IMR-90 (cell line): Measurements from ENCODE around the gene ASXL1. TPM values are rescaled to one million over a fixed set of nuclear protein-coding genes. Genes with fewer than 3 reads are reported as not detected.
"Not testable (repeated sequence)": the region's sequence is repeated elsewhere in the genome, so short reads cannot be mapped to it uniquely, and the experiment has no call there.

Source experiments
- ATAC-seq: fragments of 200-7000 bp; cut with Tn5 transposase; 2 replicates; pipeline ENCODE4 v1.9.1; 2020; ENCODE audit warnings: low read depth, mild to moderate bottlenecking, moderate library complexity
- BruUV-seq: library from RNA; stranded (reverse); fragments of 400-500 nt; replicated peaks from 2 replicates; lab custom pipeline; 2021; lab: Mats Ljungman, UMichigan
- CTCF ChIA-PET: fragments of 300-600 bp; formaldehyde crosslinking; extraction: SDS; loops from one replicate; lab custom pipeline; 2021; ENCODE audit warnings: antibody characterized with exemption; lab: Yijun Ruan, JAX
- POLR2A ChIA-PET: fragments of 300-600 bp; sonication (Branson Sonifier 250); formaldehyde crosslinking; loops from one replicate; lab custom pipeline; 2022; ENCODE audit warnings: antibody characterized with exemption; ENCODE audit not compliant: unreplicated experiment; lab: Charles Lee
- DNase-seq: peaks from one replicate; pipeline ENCODE4 v3.0.0; 2013
- H2AFZ ChIP-seq: replicated peaks from 2 replicates; pipeline ENCODE3; 2013; ENCODE audit warnings: low read length, mild to moderate bottlenecking; ENCODE audit not compliant: poor library complexity
- H2AK5ac ChIP-seq: 2 replicates; pipeline ENCODE4 v1.6.1; 2013; ENCODE audit warnings: low read depth, low read length, inconsistent platforms
- H2AK9ac ChIP-seq: replicated peaks from 2 replicates; pipeline ENCODE3; 2013; ENCODE audit warnings: mild to moderate bottlenecking, low read depth, low read length, moderate library complexity; ENCODE audit not compliant: poor library complexity
- H2BK120ac ChIP-seq: 2 replicates; pipeline ENCODE4 v1.6.1; 2013; ENCODE audit warnings: low read depth, low read length, inconsistent platforms
- H2BK15ac ChIP-seq: 3 replicates; pipeline ENCODE4 v1.6.1; 2013; ENCODE audit warnings: low read depth, low read length, inconsistent platforms
- H2BK20ac ChIP-seq: 2 replicates; pipeline ENCODE4 v1.6.1; 2013; ENCODE audit warnings: low read depth, mild to moderate bottlenecking, inconsistent platforms, low read length, moderate library complexity
- H2BK5ac ChIP-seq: 2 replicates; pipeline ENCODE4 v1.6.1; 2013; ENCODE audit warnings: mild to moderate bottlenecking, low read depth, low read length, inconsistent platforms; ENCODE audit not compliant: poor library complexity, severe bottlenecking
- H3K14ac ChIP-seq: replicated peaks from 2 replicates; pipeline ENCODE4 v1.6.1; 2013; ENCODE audit warnings: low read depth, low read length, inconsistent platforms
- H3K18ac ChIP-seq: 2 replicates; pipeline ENCODE4 v1.6.1; 2013; ENCODE audit warnings: low read depth, low read length, control low read depth
- H3K23ac ChIP-seq: 2 replicates; pipeline ENCODE4 v1.6.1; 2013; ENCODE audit warnings: low read depth, low read length, inconsistent platforms
- H3K27ac ChIP-seq: 2 replicates; pipeline ENCODE4 v1.5.1; 2013; ENCODE audit warnings: mild to moderate bottlenecking, control low read depth, low read length; ENCODE audit not compliant: insufficient read depth
- H3K27me3 ChIP-seq: 2 replicates; pipeline ENCODE4 v1.6.1; 2013; ENCODE audit warnings: low read length; ENCODE audit not compliant: control insufficient read depth, insufficient read depth
- H3K36me3 ChIP-seq: 2 replicates; pipeline ENCODE4 v1.6.1; 2013; ENCODE audit warnings: low read length, mixed read lengths; ENCODE audit not compliant: control insufficient read depth, insufficient read depth
- H3K4ac ChIP-seq: 2 replicates; pipeline ENCODE4 v1.6.1; 2013; ENCODE audit warnings: low read depth, low read length, inconsistent platforms
- H3K4me1 ChIP-seq: 2 replicates; pipeline ENCODE4 v1.6.1; 2013; ENCODE audit warnings: low read length, mixed read lengths; ENCODE audit not compliant: control insufficient read depth, insufficient read depth
- H3K4me2 ChIP-seq: 2 replicates; pipeline ENCODE4 v1.6.1; 2013; ENCODE audit warnings: low read depth, mild to moderate bottlenecking, control low read depth, low read length, moderate library complexity
- H3K4me3 ChIP-seq: 2 replicates; pipeline ENCODE4 v1.5.1; 2013; ENCODE audit warnings: low read depth, mild to moderate bottlenecking, control low read depth, low read length, moderate library complexity; ENCODE audit not compliant: insufficient read depth
- H3K56ac ChIP-seq: 2 replicates; pipeline ENCODE4 v1.6.1; 2013; ENCODE audit warnings: low read length, inconsistent platforms; ENCODE audit not compliant: insufficient read depth; ENCODE audit errors: extremely low read depth
- H3K79me1 ChIP-seq, 2 experiments: 2 replicates each; pipeline ENCODE4 v1.6.1; 2013; ENCODE audit warnings: low read length in 2 of 2, inconsistent platforms in 1 of 2, low read depth in 1 of 2
- H3K9ac ChIP-seq: 2 replicates; pipeline ENCODE4 v1.6.1; 2013; ENCODE audit warnings: low read depth, low read length, control low read depth
- H3K9me1 ChIP-seq: 2 replicates; pipeline ENCODE4 v1.6.1; 2013; ENCODE audit warnings: low read length, inconsistent platforms; ENCODE audit not compliant: insufficient read depth
- H3K9me3 ChIP-seq: 2 replicates; pipeline ENCODE4 v1.6.1; 2013; ENCODE audit warnings: low read length; ENCODE audit not compliant: control insufficient read depth, insufficient read depth
- H4K20me1 ChIP-seq: 2 replicates; pipeline ENCODE4 v1.6.1; 2013; ENCODE audit warnings: low read length, inconsistent platforms; ENCODE audit not compliant: insufficient read depth
- H4K5ac ChIP-seq: 2 replicates; pipeline ENCODE4 v1.6.1; 2013; ENCODE audit warnings: mild to moderate bottlenecking, low read depth, low read length, control low read depth
- H4K8ac ChIP-seq, 2 experiments: 2 replicates each; pipeline ENCODE4 v1.6.1; 2013; ENCODE audit warnings: low read depth in 2 of 2, low read length in 2 of 2, control low read depth in 1 of 2, inconsistent platforms in 1 of 2
- H4K91ac ChIP-seq: 2 replicates; pipeline ENCODE4 v1.6.1; 2013; ENCODE audit warnings: low read depth, low read length, inconsistent platforms; ENCODE audit not compliant: insufficient read depth
- CEBPB ChIP-seq: IDR thresholded peaks from 2 replicates; pipeline ENCODE4 v1.6.1; 2012; ENCODE audit warnings: low read depth, low read length, improper control_type of control experiment
- WGBS, 2 experiments: methylation state at CpG; one replicate each; pipeline versions ENCODE4 v1.1.5 to v1.1.7; 2013; ENCODE audit warnings: missing lambda C conversion rate in 2 of 2; ENCODE audit not compliant: insufficient read length in 1 of 2; ENCODE audit errors: extremely low coverage in 2 of 2; 5-methylcytosine and 5-hydroxymethylcytosine counted together
- dilution Hi-C: fragments of 300-500 bp; cut with HindIII; formaldehyde crosslinking; loops from one replicate; pipeline ENCODE4 v1.14.3; 2018; ENCODE audit warnings: low sequenced_read_pairs; ENCODE audit not compliant: unreplicated experiment
- in situ Hi-C: fragments of 300-500 bp; cut with MboI; formaldehyde crosslinking; loops from 3 replicates; pipeline ENCODE4 v1.14.3; 2019; ENCODE audit warnings: low sequenced_read_pairs, inconsistent platforms, mixed read lengths
- intact Hi-C: fragments of 100-400 bp; cut with micrococcal nuclease; formaldehyde crosslinking; loops from 2 replicates; pipeline ENCODE4 v1.10.0; 2022
- polyA plus RNA-seq, 3 experiments: library from polyadenylated mRNA; depleted of rRNA; stranded (reverse); fragments of >200 nt; gene quantifications; 2 replicates each; pipeline ENCODE4 v1.2.3, GENCODE V29; 2012; ENCODE audit warnings: low replicate concordance in 1 of 3
- total RNA-seq: library from RNA; depleted of rRNA; stranded (reverse); fragments of >200 nt; gene quantifications from 2 replicates; pipeline ENCODE4 v1.2.3, GENCODE V29; 2012

Gene ASXL1
- total and polyA plus RNA-seq, 2 of the 4 experiments (the other 2 are of a cell fraction), result 29.9 to 37.1 TPM

DNA sequence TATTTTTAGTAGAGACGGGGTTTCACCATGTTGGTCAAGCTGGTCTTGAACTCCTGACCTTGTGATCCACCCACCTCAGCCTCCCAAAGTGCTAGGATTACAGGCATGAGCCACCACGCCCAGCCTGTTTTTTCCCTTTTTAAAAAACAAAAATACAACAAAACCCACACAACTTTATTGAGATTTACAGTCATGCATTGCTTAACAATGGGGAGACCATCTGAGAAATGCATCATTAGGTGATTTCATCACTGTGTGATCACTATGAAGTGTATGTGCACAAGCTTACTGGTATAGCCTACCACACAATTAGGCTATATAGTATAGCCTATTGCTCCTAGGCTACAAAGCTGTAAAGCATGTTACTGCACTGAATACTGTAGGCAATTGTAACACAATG, 17.1 kb upstream of the ASXL1 start:
- H2AK5ac ChIP-seq, H3K79me1 ChIP-seq, intact Hi-C loops, H3K56ac ChIP-seq, H3K23ac ChIP-seq, ATAC-seq, H4K20me1 ChIP-seq, H2BK20ac ChIP-seq, H2AFZ ChIP-seq, H3K4me2 ChIP-seq, H3K9ac ChIP-seq, BruUV-seq, H2BK15ac ChIP-seq, H3K18ac ChIP-seq, H3K4me3 ChIP-seq, H2BK120ac ChIP-seq, DNase-seq, H4K8ac ChIP-seq, H3K9me3 ChIP-seq, H3K27ac ChIP-seq, H3K36me3 ChIP-seq, H2AK9ac ChIP-seq, H3K27me3 ChIP-seq, H4K5ac ChIP-seq, dilution Hi-C loops, H2BK5ac ChIP-seq, in situ Hi-C loops, H4K91ac ChIP-seq, H3K14ac ChIP-seq, CTCF ChIA-PET, POLR2A ChIA-PET, H3K4ac ChIP-seq: not testable (repeated sequence)
- WGBS, 2 experiments, result no CpG with 5 or more reads among the region's 2 CpGs
- TF ChIP-seq CEBPB, result 0 out of 2 replicates have a peak, but pooled peaks have one; percentile 9
- H3K4me1 ChIP-seq, result peaks cover 12% of the 10 kb centered on the region
- peaks cover 15% of the 10 kb centered on the region for H3K9me1 ChIP-seq
